Fibroblast of lung (primary cell): ENCODE data around the gene NFIC. TPM values are rescaled to one million over a fixed set of nuclear protein-coding genes. Genes with fewer than 3 reads are reported as not detected.

Experiments
- DNase-seq, 2 donors: peaks; one replicate each; pipeline versions ENCODE4 v3.0.0 to v3.0.0-alpha.2; 2010; ENCODE audit warnings: low read depth in 2 of 2
- H2AFZ ChIP-seq: 2 replicates; pipeline ENCODE4 v1.5.1; 2012; ENCODE audit warnings: low read length, control low read depth, inconsistent platforms
- H3K27ac ChIP-seq: 2 replicates; pipeline ENCODE4 v1.5.1; 2011; ENCODE audit warnings: low read length, control low read depth; ENCODE audit not compliant: insufficient read depth
- H3K27me3 ChIP-seq: 2 replicates; pipeline ENCODE4 v1.5.1; 2011; ENCODE audit warnings: mild to moderate bottlenecking, low read length; ENCODE audit not compliant: control insufficient read depth, insufficient read depth
- H3K36me3 ChIP-seq: 2 replicates; pipeline ENCODE4 v1.5.1; 2011; ENCODE audit warnings: low read length; ENCODE audit not compliant: control insufficient read depth, insufficient read depth
- H3K4me1 ChIP-seq: 2 replicates; pipeline ENCODE4 v1.5.1; 2011; ENCODE audit warnings: low read length; ENCODE audit not compliant: control insufficient read depth, insufficient read depth; ENCODE audit errors: extremely low read depth
- H3K4me2 ChIP-seq: 2 replicates; pipeline ENCODE4 v1.5.1; 2011; ENCODE audit warnings: low read length, control low read depth; ENCODE audit not compliant: insufficient read depth; ENCODE audit errors: extremely low read depth
- H3K4me3 ChIP-seq, 4 experiments: fragments of 200-600 bp in 1 of 4; sonication (generic) in 1 of 4; replicated peaks in 1 of 4; 2 replicates each; pipeline ENCODE4 v1.5.1; 2011 to 2016; ENCODE audit warnings: low read length in 4 of 4, low read depth in 3 of 4, mild to moderate bottlenecking in 3 of 4, control low read depth in 2 of 4, inconsistent platforms in 1 of 4, mixed read lengths in 1 of 4; ENCODE audit not compliant: insufficient read depth in 1 of 4; ENCODE audit errors: control extremely low read depth in 1 of 4
- H3K79me2 ChIP-seq: 2 replicates; pipeline ENCODE4 v1.5.1; 2012; ENCODE audit warnings: mild to moderate bottlenecking, low read length, inconsistent platforms; ENCODE audit not compliant: control insufficient read depth, insufficient read depth
- H3K9ac ChIP-seq: 2 replicates; pipeline ENCODE4 v1.5.1; 2011; ENCODE audit warnings: mild to moderate bottlenecking, low read length, control low read depth; ENCODE audit not compliant: insufficient read depth
- H3K9me3 ChIP-seq: 2 replicates; pipeline ENCODE4 v1.5.1; 2012; ENCODE audit warnings: low read depth, low read length; ENCODE audit not compliant: control insufficient read depth, insufficient read depth
- H4K20me1 ChIP-seq: 2 replicates; pipeline ENCODE4 v1.5.1; 2011; ENCODE audit warnings: low read length; ENCODE audit not compliant: control insufficient read depth, insufficient read depth; ENCODE audit errors: extremely low read depth
- CTCF ChIP-seq, 2 donors: IDR thresholded peaks in 1 of 2; conservative IDR thresholded peaks in 1 of 2; 1 replicate in 1 of 2; 2 replicates in 1 of 2; pipeline ENCODE4 v1.5.1; 2011 to 2012; ENCODE audit warnings: low read length in 2 of 2, control low read depth in 1 of 2, inconsistent platforms in 1 of 2, low read depth in 1 of 2, mild to moderate bottlenecking in 1 of 2
- EZH2 ChIP-seq: IDR thresholded peaks from 2 replicates; pipeline ENCODE4 v1.5.1; 2012; ENCODE audit warnings: low read length, control low read depth, mild to moderate bottlenecking; ENCODE audit errors: missing control alignments
- polyA plus RNA-seq, 2 donors: library from polyadenylated mRNA; depleted of rRNA in 1 of 2; stranded (reverse) in 1 of 2; unstranded in 1 of 2; fragments of >200 nt; gene quantifications; 2 replicates each; pipeline ENCODE4 v1.2.1, GENCODE V29; 2011 to 2012; ENCODE audit warnings: missing spikeins in 1 of 2
- total RNA-seq: library from RNA; depleted of rRNA; stranded (reverse); fragments of >200 nt; gene quantifications from 2 replicates; pipeline ENCODE4 v1.2.1, GENCODE V29; 2014

Gene NFIC
- total and polyA plus RNA-seq, 2 donors (not counting 1 experiment from before 2014, with no cell fraction given), result 7.9 to 66.4 TPM

GRCh38 chr19:3365093-3365835, 1.1 kb upstream of the NFIC start:
- TF ChIP-seq EZH2, result no peak
- no peak for TF ChIP-seq CTCF (conservative IDR thresholded peaks at IDR 0.05 in 1 of 2, IDR thresholded peaks at IDR 0.05 in 1 of 2; ENCODE audit: low read depth in 1 of 2, low read length in 2 of 2)
- peak overlapping the region in 3 of 4 experiments; percentile 1 to 93 (median 66) for H3K4me3 ChIP-seq
- no peak for DNase-seq
- H3K36me3 ChIP-seq, result no peaks in the 10 kb centered on the region
- H2AFZ ChIP-seq, result no peak overlapping the region
- no peaks in the 10 kb centered on the region for H3K27me3 ChIP-seq
- peaks cover 75% of the 10 kb centered on the region for H3K79me2 ChIP-seq
- no peaks in the 10 kb centered on the region for H3K9me3 ChIP-seq
- no peaks in the 10 kb centered on the region for H4K20me1 ChIP-seq
- H3K27ac ChIP-seq, result peak overlapping the region; percentile 89
- peak overlapping the region; percentile 9 for H3K9ac ChIP-seq
- H3K4me2 ChIP-seq, result peak overlapping the region; percentile 74
- peaks cover 26% of the 10 kb centered on the region for H3K4me1 ChIP-seq

- Histone ChIP-seq H4K20me1 (no peaks in the 10 kb centered on the region), H3K4me3 (peak overlapping the region; percentile 67 to 93 (median 72)), H3K36me3 (peaks cover 3% of the 10 kb centered on the region), H3K9me3 (no peaks in the 10 kb centered on the region), H3K4me1 (peaks cover 19% of the 10 kb centered on the region), H2AFZ (no peak overlapping the region), H3K27ac (peak overlapping the region; percentile 84), H3K27me3 (no peaks in the 10 kb centered on the region), H3K4me2 (peak overlapping the region; percentile 76), H3K9ac (peak overlapping the region; percentile 73), H3K79me2 (peaks cover 74% of the 10 kb centered on the region)
- no peak for TF ChIP-seq CTCF (conservative IDR thresholded peaks at IDR 0.05 in 1 of 2, IDR thresholded peaks at IDR 0.05 in 1 of 2; ENCODE audit: low read depth in 1 of 2, low read length in 2 of 2)
- peak in 1 of 2 donors; percentile 63 for DNase-seq
These were observed 607 bp downstream of the NFIC start for GRCh38 chr19:3366753-3367627.
